HS-27A (cell line): ENCODE measurements around the gene MGMT.

ENCODE experiments used
- DNase-seq: peaks from one replicate; pipeline ENCODE4 v3.0.0-alpha.2; 2012; ENCODE audit warnings: low read depth, missing footprints

MGMT gene

GRCh38 chr10:129710510-129710847 is 243.4 kb downstream of the MGMT start:
- no peak for DNase-seq

DNA sequence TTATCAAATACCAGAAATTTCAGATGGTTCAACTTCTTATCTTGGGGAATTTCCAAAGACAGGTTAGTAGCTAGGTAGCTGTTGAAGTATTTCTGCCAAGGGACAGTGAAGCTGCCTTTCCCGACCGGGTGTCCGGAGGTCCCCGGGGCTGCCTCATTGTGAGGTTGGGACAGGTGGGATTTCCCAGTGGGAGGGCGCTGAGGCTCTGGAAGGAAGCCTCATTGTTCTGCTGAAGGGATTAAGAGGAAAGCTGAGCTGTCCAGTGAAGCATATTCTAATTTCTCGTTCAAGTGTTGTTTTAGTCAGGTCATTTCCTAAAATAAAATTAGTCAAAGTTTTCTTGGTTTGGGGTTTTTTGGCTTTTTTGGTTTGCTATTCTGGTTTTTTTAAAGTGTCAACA is 244.2 kb downstream of the MGMT start:
- DNase-seq, result no peak

DNA sequence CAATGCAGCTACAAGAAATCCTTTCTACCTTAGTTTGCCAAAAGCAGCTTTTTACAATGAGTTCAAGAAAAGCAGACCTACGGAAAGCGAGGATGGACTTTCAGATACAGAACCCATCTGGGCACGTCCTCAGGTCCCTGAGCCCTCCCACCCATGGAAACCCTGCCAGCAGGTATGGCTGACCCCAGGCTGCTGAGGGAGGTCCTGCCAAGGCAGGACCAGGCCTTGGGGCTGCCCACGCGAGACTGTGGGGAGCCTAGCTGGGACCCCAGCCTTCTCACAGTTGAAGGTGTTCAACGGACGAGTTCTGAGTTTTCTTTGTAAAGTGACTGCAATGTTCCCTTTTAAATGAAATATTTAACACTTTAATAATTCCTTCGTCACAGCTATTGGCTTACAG is 245.0 kb downstream of the MGMT start:
- DNase-seq, result no peak

DNA sequence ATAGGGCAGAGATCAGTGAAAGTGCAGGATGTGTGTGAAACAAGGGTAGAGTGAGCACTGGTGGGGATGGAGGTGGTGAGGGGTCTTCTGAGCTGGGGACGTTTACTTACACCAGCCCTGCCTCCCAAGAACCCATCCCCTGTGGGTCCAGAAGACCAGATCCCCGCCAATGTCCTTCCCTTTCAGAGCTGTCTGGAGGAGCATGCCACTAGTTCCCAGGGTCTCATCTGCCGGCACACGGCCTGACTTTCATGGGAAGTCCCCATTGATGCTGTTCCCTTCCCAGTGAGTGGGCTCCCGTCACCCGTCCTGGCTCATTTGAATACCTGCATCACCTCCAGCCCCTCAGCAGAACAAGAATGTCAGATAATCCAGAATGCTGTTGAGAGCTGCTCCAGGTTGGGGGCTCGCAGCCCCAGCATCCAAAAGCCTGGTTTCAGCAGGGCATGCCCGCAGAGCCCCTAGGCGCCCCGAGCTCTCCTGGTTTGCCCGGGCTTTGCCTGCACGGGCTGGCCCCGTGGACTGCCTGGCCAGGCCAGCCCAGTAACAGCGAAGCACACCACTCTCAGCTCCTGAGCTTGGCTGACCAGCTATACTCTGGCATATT is 246.7 kb downstream of the MGMT start:
- no peak for DNase-seq

- no peak for DNase-seq
Observed at GRCh38 chr10:129715805-129716204, 248.8 kb downstream of the MGMT start.

DNA sequence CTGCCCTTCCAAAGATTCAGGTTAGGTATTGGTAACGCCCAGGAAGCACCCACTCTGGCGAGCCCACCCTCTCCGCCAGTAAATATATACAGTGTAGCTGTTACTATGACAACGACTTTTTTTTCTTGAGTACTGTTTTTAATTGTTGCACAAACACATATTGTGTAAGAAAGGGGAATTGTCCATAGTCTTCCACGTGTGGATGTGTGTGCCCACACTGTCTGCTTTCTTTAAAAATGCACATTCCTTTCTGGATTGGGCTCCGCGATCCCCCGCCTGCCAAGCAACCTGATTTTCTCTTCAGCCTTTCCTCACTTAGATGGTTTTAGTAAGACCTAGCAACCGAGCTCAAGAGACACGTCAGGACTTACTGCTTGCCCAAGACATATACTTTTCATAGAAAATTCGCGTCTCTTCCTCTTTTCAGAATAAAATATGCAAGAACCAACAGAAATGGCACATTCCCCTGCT is 249.2 kb downstream of the MGMT start:
- no peak for DNase-seq

- no peak for DNase-seq
Observed at GRCh38 chr10:129716881-129717280, 249.8 kb downstream of the MGMT start.

DNA sequence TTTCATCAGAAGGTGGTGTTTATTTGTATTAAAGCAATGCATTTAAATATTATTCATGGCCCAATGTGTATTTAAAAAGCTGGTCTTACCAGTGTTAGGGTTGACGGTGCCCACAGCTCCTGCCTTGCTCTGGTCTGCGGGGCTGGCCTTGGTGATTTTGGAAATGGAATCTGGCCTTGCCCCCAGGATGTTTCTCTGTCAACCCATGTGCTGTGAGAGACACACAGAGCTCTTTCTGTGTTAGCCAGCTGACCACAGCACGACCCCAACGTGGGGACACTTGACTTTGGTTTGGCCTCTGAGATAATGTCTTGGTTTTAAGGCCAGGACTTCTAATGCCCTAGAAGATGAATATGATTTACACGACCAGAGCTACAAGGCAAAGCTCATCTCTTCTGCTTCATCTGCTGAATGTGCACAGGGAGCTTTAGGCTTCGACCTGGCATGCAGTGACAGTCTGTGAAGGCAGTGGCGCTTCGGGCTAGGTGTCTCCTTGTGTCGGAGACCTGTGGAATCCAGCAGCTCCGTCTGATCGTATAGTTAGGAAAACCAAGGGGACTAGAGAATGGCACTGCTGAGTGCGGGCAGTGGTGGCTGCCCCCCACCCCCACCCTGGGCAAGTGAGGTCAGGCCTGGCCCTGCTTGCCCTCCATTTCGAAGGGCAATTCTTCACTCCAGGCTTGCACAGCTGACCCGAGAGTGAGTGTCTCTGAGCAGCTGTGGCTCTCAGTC is 250.9 kb downstream of the MGMT start:
- no peak for DNase-seq

DNA sequence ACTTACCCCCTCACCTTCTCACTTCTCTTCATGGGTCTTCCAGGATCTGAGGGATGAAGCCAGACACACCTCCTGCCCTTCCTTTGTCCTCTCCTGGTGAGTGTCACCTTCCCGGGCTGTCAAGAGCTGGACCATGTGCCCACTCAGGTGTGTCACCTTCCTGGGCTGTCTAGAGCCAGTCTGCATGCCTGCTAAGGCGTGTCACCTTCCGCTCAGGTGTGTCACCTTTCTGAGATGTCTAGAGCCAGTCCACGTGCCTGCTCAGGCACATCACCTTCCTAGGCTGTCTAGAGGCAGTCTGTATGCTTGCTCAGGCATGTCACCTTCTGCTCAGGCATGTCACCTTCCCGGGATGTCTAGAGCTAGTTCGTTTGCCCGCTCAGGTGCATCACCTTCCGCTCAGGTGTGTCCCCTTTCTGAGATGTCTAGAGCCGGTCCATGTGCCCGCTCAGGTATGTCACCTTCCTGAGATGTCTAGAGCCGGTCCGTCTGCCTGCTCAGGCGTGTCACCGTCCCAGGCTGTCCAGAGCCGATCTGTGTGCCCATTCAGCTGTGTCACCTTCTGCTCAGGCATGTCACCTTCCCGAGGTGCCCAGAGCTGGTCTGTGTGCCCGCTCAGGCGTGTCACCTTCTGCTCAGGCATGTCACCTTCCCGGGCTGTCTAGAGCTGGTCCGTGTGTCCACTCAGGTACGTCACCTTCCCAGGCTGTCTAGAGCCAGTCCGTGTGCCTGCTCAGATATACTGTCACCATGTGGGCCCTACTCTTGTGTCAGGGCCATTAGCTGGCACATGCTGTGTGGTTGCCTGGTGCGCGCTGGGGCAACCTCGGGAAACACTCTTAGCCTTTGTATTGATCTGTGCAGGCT is 251.7 kb downstream of the MGMT start:
- DNase-seq, result no peak

- no peak for DNase-seq
Observed at GRCh38 chr10:129719415-129719739, 252.3 kb downstream of the MGMT start.

DNA sequence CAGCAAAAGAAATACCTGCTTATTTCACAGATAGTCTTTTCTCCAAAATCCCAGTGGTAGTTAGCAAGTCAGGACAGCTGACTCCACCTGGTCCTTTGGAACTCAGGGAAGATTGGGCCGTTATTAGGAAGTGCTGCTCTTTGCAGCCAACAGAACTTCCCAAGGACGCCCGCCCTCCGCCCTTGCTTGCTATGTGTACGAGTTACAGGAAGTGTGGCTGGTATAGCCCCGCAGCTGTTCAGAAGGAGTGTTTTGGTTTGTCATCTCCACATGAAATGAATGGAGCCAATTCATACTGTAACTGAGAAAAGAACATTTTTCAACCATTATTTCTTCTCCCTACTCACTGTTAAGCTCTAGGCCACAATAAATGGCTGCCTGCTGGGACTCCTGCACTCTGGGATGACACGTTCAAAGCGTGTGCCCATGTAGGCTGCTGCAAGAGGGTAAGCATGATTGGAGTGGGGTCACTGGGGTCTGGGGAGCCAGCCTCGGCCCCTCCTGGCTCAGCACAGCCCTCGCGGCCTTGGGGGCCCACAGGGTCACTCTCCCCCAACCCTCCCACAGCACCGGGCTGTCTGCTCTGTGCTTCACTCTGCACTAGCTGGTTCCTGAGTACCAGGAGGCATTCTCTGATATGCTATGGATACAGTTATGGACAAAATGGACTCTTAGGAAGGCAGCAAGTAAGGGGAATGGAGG is 253.0 kb downstream of the MGMT start:
- DNase-seq, result no peak

DNA sequence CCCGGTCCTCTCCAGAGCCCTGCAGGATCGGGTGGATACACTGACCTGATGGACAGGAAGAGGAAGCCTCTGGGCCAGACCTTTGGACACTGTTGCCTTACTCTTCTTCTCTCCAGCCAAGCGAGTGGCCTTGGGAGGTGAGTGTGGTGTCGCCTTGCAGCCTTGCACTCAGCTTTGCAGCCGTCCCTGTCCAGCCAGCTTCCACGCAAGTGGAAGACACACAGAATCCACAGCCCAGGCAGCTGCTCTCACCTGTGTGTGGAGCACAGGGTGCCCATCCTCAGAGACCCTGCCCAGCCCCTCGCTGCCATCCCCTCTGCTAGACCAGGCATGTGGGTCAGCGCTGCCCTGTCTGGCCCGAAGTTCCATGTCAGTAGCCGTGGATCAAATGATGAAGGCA is 258.0 kb downstream of the MGMT start:
- no peak for DNase-seq

- DNase-seq, result no peak
Observed at GRCh38 chr10:129725482-129725881, 258.4 kb downstream of the MGMT start.

DNA sequence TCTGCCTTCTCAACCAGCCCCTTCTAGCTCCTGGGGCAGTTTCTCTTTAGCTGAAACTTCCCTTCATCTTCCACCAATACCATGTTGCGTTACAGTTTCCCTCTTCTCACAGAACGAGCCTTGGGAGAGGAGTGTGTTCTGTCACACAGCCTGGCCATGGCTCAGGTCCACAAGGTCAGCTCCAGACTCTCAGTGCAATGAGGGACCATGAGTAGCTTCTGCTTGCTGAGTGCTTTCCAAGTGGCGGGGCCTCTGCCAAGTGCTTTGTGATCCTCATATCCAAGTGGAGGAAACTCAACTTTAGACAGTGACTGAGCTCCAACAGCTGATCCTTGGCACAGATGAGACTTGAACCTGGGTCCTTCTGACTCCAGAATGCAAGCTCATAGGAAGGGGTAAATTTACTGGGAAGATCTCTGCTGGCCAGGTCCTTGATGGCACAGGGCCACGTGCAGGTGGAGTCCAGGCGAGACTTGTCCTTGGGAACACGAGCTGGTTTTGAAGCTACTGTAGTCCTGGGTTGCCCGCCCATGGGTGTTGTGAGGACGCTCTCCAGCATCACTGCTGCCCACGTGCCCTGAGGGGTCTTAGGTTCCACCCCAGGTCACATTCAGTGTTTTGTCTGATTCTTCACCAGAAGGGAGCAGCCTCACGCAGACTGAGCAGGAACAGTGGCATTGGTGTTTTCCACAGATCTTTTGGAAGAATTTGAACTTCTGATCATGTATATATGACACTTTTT is 259.0 kb downstream of the MGMT start:
- DNase-seq, result no peak

DNA sequence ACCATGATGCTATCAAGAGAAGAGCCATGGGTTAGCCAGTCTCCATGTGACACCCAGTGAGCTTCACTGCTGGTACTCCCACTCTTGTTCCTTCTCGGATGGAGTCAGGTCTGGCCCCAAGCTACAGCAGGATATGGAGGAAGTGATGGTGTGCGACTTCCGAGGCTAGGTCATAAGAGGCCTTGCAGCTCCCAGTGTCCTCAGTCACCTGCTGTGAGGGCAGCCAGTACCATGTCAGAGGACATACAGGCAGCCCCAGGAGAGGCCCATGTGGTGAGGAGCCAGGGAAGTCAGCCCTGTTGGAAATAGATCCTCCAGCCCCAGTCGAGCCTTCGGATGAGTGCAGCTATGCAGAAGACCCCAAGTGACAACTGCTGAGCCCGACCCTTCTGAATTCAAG is 260.0 kb downstream of the MGMT start:
- DNase-seq, result no peak

- DNase-seq, result no peak
Observed at GRCh38 chr10:129727495-129727894, 260.5 kb downstream of the MGMT start.

DNA sequence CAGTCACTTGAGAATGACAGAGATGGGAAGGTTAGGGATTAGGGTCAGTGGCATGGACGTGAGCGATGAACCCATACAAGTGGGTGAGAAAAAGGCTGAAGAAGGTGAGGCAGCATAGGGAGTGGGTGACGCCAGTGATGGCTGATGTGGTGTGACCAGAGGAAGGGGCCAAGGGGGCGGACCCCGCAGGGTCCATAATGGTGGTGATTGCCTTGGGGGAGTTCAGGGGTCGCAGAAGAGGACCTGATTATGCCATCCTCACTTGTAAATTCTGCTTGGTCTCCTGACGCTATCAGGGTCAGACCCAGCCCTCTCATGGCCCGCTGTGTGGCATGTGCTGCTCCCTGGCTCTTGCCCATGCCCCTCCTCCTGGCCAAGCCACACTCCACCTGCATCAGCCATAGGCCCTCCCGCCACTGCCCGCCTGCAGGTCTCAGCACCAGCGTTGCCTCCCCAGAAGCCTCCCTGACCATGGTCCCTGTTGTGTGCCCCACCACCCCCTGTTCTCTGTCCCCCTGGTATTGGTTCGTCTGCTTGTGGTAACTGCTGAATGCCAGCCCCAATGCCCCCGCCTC is 261.3 kb downstream of the MGMT start:
- DNase-seq, result no peak

DNA sequence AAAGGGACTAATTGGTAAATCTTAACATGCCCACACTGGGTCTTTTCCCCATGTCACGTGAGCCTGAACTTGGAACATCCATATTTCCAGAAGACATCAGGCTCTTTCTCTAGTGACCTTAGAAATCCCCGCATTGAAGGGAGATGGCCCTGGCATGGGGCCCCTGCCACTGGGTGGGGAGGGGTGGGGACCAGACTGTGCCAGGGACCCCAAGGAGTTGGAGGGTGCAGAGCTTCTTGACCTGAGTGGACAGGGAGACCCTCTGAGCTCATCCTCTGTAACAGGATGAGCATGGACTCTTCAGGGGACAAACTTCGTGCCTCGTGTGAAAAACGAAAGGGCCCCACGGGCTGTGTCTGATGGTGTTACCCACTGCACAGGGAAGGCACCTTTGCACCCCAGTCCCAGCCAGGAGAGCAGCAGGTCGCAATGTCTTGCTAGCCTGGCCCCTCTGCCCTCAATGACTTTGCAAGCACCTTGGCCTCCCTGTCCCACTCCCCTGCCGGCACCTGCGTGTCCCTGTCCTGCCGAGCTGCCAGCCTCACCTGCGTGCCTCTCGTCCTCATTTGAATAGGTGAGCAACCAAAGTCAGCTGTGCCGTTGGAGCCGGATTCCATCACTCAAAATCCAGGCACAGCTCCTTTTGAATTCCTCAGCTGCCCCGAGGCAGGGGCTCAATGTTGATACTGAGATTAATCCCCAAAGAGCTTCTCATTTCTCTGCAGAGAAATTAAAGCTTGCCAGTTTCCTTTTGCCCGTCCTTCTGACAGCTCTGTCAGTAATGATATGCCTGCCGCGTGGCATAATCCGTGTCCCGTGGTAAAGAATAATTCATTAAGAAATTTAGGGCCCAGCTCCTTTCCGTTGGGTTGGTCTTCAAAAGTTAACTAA is 262.1 kb downstream of the MGMT start:
- DNase-seq, result no peak

- DNase-seq, result no peak
Observed at GRCh38 chr10:129730272-129730992, 263.4 kb downstream of the MGMT start.

- no peak for DNase-seq
Observed at GRCh38 chr10:129730993-129731325, 263.9 kb downstream of the MGMT start.
